22Rv1 (cell line): ENCODE measurements around the gene CH25H.

Experiments
- CTCF ChIP-seq: fragments of 450-650 bp; IDR thresholded peaks from 2 replicates; pipeline ENCODE4 v1.5.1; 2017; ENCODE audit warnings: mild to moderate bottlenecking
- ZFX ChIP-seq: fragments of 450-650 bp; IDR thresholded peaks from 2 replicates; pipeline ENCODE4 v1.6.1; 2017; ENCODE audit warnings: antibody characterized with exemption, borderline replicate concordance

GRCh38 chr10:89248990-89249389 is 41.9 kb upstream of the CH25H start:
- TF ChIP-seq CTCF (no peak), ZFX (no peak)
